Measurements from ENCODE around the gene FAM177A1. TPM values are rescaled to one million over a fixed set of nuclear protein-coding genes. Genes with fewer than 3 reads are reported as not detected.

Gene FAM177A1
- 82.4 TPM for total RNA-seq
- long read RNA-seq, transcript FAM177A1-202 (6 exons, 858 nt), result major isoform, 37 of 93 reads
- long read RNA-seq, transcript FAM177A1-201 (5 exons, 2,927 nt), result minor isoform, 33 of 93 reads
- long read RNA-seq, partial matches to known transcripts, result 6 of 93 reads
- long read RNA-seq, other reads (novel, unspliced or antisense), result 15 of 93 reads

- peak within 1 kb of the TSS; percentile 84 for H3K4me3 ChIP-seq
- H3K27ac ChIP-seq (replicated peaks), result peak within 1 kb of the TSS; percentile 95
- peaks cover 12% of the 10 kb centered on the region for H3K36me3 ChIP-seq
- DNase-seq, result peak; percentile 99
- no peak for TF ChIP-seq CTCF (IDR thresholded peaks at IDR 0.05; ENCODE audit: borderline replicate concordance)
- peaks cover 61% of the 10 kb centered on the region for H3K4me1 ChIP-seq
- H3K9me3 ChIP-seq (replicated peaks), result no peaks in the 10 kb centered on the region
- intact Hi-C loops (cut with micrococcal nuclease), result loop anchor here (10.0 kb wide), 1 partner anchor 51 kb away; no protein-coding TSS in a partner anchor
- H3K27me3 ChIP-seq (ENCODE audit: low read depth), result no peaks in the 10 kb centered on the region
Observed at GRCh38 chr14:35046048-35046750, at the start of gene FAM177A1. TSS of gene FAM177A1 (plus strand) at chr14:35046272. CDS start at chr14:35046464, 192 bp downstream.

- no peak for DNase-seq
- Histone ChIP-seq H3K4me1 (peaks cover 4% of the 10 kb centered on the region), H3K4me3 (no peak overlapping the region), H3K27ac (replicated peaks) (no peak overlapping the region), H3K27me3 (ENCODE audit: low read depth) (no peaks in the 10 kb centered on the region), H3K36me3 (peaks cover 33% of the 10 kb centered on the region), H3K9me3 (replicated peaks) (no peaks in the 10 kb centered on the region)
- TF ChIP-seq CTCF (IDR thresholded peaks at IDR 0.05; ENCODE audit: borderline replicate concordance), result no peak
- intact Hi-C loops (cut with micrococcal nuclease), result loop anchor here (10.0 kb wide), 1 partner anchor 47 kb away; the partner anchor contains the start of gene FAM177A1
Observed at GRCh38 chr14:34997762-34998161, 48.3 kb upstream of the FAM177A1 start.

- H3K4me3 ChIP-seq, result no peak overlapping the region
- H3K4me1 ChIP-seq, result peaks cover 4% of the 10 kb centered on the region
- H3K36me3 ChIP-seq, result peaks cover 41% of the 10 kb centered on the region
Observed at GRCh38 chr14:34999500-34999899, 46.6 kb upstream of the FAM177A1 start.

GRCh38 chr14:35001621-35002020, 44.5 kb upstream of the FAM177A1 start:
- no peak for DNase-seq
- no peaks in the 10 kb centered on the region for H3K27me3 ChIP-seq (ENCODE audit: low read depth)
- no peak for TF ChIP-seq CTCF (IDR thresholded peaks at IDR 0.05; ENCODE audit: borderline replicate concordance)
- H3K4me1 ChIP-seq, result peaks cover 4% of the 10 kb centered on the region
- intact Hi-C loops (cut with micrococcal nuclease), result no loop called here
- H3K27ac ChIP-seq (replicated peaks), result no peak overlapping the region
- H3K36me3 ChIP-seq, result peaks cover 55% of the 10 kb centered on the region
- H3K9me3 ChIP-seq (replicated peaks), result no peaks in the 10 kb centered on the region
- H3K4me3 ChIP-seq, result no peak overlapping the region

More at GRCh38 chr14:34999500-34999899, 46.6 kb upstream of the FAM177A1 start:
- H3K27me3 ChIP-seq (ENCODE audit: low read depth), result no peaks in the 10 kb centered on the region
- intact Hi-C loops (cut with micrococcal nuclease), result loop anchor here (10.0 kb wide), 1 partner anchor 45 kb away; the partner anchor contains the start of gene FAM177A1
- no peak overlapping the region for H3K27ac ChIP-seq (replicated peaks)
- no peak for TF ChIP-seq CTCF (IDR thresholded peaks at IDR 0.05; ENCODE audit: borderline replicate concordance)
- no peaks in the 10 kb centered on the region for H3K9me3 ChIP-seq (replicated peaks)
- no peak for DNase-seq

- H3K4me3 ChIP-seq, result no peak overlapping the region
- intact Hi-C loops (cut with micrococcal nuclease), result no loop called here
- no peaks in the 10 kb centered on the region for H3K4me1 ChIP-seq
- TF ChIP-seq CTCF (IDR thresholded peaks at IDR 0.05; ENCODE audit: borderline replicate concordance), result no peak
- no peaks in the 10 kb centered on the region for H3K27me3 ChIP-seq (ENCODE audit: low read depth)
- DNase-seq, result no peak
- H3K27ac ChIP-seq (replicated peaks), result no peak overlapping the region
- H3K36me3 ChIP-seq, result peaks cover 77% of the 10 kb centered on the region
- H3K9me3 ChIP-seq (replicated peaks), result no peaks in the 10 kb centered on the region
Observed at GRCh38 chr14:35004839-35005238, 41.2 kb upstream of the FAM177A1 start.

Measured in left ventricle myocardium inferior (tissue), 1 donor.